NOMO-1 (cell line): ENCODE results near the gene NPAS2.
A peak's percentile ranks its signal among the peaks of the same experiment; 100 is the strongest.

Experiments
- DNase-seq, 2 experiments: peaks; one replicate each; lab custom pipeline; 2025; ENCODE audit not compliant: unreplicated experiment in 2 of 2; lab: John Stamatoyannopoulos, UW

NPAS2 gene

DNA sequence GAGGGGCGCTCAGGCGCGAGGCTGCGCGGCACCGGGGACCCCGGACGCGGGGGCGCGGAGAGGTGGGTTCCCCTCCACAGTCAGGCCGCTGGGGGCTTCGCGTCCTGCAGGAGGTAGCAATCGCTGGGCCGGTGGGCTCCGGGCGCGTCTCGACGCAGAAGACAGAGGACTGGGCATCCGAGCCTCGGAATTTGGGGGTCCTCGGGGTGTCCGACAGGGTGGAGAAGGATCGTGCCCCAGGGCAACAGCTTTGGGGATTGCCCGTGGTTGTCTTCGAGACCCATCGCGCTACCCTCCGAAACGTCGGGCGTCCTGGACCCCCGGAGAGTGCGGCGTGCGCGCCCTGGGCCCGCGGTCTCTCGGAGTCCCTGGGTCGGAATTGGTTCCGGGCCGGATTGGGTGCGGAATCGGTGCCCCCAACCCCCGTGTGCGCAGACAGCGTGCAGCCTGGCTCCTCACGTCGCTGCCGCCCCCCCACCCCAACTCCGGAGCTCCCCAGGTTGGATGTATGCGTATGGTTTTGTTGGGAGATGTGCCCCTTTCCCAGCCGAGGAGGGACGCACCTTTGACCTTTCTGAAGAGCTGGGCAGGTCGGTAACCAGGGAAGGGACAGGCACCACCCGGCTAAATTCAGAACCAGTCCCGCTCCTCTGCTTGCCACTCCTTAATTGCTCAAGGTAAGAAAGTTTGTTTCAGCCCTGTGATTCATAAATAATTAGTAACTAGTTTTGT lies 750 bp downstream of the NPAS2 start:
- DNase-seq = no peak

DNA sequence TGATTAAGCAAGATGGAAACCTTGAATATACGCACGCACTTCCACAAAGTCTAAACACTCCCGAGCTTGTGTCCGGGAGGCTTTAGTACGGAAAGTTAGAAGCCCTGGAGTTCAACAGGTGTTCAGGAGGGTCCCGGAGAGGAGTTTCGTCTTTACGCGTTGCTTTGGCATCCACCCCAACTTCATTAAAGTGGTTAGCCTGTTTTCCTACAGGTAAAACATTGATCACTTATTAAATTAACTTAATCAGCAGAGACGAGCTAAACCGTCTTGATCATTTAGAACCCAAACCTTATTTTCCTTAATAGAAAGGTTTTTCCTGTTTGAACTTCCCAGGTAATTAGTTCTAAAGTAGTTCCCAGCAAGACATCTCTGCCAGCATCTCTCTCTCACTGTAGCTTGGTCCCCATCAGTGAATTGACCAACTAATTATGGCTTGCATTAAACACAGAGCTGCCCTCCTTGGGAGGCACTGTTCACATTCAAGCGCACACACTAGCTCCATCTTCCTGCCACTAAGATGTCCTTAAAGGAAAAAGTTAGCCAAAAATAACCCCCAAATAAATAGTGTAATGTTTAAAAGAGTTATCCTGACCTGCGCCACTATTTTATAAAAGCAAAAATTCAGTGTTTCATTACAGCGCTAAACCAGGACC lies 1.4 kb downstream of the NPAS2 start:
- DNase-seq = no peak

DNA sequence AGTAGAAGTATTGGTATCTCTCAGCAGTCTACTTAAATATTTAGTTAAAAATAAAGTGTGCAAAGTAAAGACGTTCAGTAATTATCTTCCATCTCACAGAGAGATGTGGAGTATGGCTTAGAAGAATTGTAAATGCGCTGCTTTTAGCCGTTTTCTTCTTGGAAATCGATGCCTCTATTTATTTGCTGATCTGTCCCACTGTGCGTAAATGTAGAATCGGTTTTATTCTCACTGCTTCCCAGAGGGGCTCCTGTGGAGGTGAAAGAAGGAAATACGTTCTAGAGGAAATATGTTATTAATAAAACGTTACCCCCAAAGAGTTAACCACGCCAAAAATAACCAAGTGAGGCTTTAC lies 1.9 kb downstream of the NPAS2 start:
- DNase-seq = no peak

DNA sequence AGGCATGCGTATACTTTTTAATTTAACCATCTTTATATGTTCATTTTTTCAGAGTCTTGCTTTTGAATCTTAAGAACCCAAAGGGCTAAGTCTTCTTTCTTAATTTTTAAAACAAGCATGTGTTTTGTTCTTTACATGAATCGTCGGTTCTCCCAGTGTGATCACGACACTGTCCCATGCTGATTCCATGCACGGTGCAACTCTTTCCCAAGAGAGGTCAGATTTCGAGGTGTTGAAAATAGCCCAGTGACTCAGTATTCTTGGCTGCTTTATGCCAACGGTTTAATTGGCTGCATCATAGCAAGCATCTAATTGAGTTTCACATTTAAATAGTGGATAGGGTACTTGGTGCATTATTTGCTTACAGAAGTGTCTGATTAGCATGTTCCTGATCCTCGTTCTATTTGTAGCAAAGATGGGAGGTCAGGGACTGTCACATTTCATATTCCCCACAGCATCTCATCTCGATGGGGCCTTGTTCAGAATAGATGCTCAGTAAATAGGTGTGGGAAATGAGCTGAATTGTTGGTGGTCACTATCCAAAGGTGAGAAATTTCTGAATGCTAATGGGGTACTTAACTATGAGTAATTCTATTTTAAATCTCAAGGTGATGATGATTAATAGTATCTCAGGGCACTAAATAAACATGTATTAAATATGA lies 2.8 kb downstream of the NPAS2 start:
- no peak for DNase-seq

DNA sequence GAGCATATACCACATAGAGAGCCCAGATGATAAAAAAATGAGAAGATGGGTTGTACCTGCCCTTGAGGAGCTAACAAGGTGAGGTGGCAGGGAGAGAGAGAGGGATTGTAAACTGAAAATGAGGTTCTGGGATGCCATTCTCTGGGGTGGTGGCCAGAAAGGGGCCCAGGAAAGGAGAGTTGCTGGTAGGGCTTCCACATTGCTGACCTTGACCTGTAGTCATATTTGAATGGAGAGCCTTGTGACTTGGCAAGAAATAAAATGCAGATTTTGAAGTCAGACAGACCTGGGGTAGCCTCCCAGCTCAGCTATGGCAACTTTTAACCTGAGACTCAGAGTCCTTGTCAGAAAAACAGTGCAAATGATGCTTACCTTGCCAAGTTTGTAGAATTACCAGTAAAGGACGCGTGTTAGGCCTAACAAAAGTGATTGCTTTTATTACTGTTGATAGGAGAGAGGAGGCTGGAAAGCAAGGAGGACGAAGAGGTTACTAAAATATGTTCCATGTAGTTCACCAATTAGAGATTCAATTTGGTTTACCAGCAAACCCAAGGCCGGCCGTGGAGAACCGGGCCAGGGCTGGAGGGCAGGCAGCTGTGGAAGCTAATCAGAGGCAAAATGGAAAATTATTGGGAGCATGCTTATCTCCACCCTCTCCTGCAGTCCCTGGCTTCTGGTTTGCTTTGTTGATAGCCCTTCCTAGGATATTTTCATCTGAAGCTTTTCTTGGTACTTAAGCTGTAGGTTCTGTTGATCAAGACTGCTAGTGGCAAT lies 3.9 kb downstream of the NPAS2 start:
- no peak for DNase-seq

DNA sequence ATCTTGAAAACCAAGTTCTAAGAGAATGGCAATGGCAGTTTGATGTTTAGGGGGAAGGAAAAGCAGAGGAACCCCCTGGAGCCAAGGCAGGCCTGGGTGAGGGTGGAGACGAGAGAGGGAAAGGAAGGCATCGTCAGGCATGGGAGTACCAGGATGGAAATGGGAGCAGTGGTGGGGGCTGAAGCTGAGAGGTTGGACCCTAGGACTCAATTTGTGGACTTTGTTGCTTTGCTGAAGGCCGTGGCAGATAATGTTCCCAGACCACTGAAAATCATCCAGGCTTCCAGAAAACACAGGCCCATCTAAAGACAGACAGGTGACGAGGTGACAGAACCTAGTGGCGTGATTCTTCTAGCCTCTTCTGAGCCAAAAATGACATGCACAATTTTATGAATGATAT lies 4.9 kb downstream of the NPAS2 start:
- no peak for DNase-seq

DNA sequence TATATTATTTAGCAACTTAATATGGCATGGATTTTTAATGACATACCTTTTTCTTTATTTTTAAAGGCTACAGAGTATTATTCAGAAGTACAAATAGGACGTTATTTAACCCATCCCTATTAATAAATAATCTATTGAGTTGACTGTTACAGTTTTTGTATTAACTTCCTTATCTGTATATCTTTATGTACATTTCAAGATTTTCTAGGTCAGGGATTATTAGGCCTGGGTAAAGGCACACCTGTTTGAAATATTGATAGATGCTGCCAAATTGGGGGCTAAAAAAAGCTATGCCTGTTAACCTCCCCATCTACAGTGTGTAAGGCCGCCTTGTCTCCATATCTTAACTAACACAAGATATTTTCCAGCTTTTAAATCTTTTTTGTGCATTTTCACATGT lies 6.6 kb downstream of the NPAS2 start:
- no peak for DNase-seq

DNA sequence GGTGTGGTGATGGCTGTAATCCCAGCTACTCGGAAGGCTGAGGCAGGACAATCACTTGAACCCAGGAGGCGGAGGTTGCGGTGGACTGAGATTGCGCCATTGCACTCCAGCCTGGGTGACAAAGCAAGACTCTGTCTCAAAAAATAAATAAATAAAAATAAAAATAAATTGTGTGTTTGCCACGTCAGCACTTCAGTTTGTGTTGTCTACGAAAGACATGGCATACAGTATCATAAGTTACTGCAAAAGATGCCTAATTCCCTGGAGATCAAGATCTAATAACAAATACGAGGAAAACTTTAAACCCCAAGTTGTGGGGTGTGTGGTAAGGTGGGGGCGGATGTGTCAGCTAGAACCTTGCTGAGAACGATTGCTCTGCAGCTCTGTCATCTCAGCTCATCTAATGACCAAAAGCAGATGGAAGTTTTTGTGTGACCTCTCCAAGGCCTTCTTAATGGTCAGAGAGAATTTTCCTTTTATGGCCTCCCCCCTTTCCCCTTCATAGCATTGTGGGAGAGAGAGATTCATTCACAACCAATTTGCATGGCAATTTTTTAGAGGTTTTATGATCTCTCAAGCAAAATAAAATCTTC lies 11.3 kb downstream of the NPAS2 start:
- DNase-seq = no peak

DNA sequence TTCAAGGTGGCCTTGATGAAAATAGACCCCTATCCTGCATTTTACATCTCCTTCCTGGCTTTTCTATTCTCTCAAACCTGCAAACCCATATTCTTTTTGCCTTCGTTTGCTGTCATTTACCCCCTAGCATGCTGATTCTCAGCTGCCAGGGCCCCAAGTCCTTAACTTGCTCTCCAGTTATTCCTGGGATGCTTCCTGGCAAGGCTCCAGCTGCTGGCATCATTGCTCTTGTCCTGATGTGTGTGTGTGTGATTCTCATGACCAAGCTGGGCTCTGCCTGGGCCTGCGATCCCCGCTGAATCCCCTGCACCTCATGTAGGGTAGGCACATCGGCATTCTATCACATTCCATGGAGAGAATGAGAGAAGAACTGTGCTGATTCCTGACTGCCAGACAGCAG lies 11.9 kb downstream of the NPAS2 start:
- DNase-seq = no peak

DNA sequence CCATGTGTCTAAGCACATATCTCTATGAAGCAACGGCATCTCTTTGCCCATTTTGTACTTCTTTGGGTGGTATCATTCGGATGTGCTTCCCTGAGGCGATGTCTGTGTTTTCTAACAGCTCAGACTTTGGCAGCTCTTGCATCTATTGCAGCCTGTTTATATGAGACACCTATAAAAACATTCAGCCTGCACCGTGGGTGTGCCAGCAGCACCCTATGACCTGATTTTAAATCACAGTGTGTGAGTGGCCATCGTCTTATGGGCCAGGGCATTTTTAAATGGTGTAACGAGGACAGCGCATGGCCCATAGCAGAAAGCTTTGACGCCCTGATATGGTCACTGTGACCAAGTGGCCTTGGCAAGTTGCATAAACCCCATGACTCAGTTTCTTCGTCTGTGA lies 12.9 kb downstream of the NPAS2 start:
- no peak for DNase-seq

DNA sequence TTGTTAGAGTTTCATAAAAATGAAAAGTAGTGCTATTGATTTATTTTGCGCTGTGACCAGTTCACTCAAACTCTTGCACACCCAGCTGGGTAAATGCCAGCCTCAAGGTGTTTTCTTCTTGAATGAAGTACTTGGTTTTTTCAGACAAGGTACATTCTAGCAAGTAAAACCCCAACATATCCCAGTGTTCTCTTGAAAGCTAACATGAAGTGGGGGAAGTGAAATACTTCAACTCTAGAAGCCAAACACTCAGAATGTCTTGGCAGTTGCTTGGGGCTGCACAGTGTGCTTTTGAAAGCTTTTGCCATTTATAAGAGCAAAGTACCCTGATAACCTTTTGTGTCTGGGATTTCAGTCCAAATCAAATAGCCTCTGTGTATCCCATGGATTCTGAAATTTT lies 13.4 kb downstream of the NPAS2 start:
- no peak for DNase-seq

DNA sequence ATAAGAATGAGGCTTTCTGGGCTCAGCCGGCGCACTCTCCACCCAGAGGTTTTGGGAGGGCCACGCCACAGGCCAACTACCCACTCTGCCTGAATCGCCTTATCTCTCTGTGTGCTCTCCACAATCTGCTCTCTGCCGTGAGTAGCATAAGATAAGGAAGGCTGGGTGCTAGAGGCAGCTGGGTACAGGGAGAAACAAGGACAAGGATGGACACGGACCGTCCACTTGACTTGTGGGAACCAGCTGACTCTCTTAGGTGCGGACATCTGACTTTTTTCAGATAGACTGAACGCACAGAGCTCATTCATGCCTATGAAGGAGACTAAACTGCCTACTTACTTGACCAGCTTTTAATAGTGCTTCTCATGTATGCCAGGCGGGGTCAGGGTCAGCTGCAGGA lies 14.3 kb downstream of the NPAS2 start:
- no peak for DNase-seq

DNA sequence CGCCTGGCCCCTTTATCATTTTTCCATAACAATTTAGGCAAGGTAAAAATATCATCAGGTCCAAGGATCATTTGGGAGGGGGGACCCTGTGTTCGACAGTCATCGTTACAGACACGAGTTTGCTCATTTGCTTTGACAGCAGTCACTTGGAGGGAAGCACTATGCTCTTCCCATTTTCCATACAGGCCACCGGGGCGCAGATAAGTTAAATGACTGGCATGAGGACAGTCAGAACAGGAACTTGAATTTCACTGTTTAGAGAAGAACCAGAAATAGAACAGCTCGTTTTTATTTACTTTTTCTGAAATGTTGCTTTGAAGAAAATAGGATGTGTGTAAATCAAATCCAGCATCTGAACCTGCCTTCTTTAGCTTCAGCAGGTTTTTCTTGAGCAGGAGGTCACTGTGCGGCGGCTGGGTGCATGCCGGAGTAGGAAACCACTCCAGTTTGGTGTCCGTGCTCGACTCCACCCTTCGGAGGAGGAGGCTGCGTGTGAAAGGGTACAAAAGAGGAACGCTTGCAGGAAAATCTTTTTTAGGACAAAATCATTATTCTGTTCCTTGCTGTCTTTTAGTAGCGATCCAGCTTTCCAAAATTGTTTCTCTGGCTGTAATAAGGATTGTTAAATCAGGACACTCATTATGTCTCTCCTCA lies 15.2 kb downstream of the NPAS2 start:
- peak; percentile 21 to 43 for DNase-seq

DNA sequence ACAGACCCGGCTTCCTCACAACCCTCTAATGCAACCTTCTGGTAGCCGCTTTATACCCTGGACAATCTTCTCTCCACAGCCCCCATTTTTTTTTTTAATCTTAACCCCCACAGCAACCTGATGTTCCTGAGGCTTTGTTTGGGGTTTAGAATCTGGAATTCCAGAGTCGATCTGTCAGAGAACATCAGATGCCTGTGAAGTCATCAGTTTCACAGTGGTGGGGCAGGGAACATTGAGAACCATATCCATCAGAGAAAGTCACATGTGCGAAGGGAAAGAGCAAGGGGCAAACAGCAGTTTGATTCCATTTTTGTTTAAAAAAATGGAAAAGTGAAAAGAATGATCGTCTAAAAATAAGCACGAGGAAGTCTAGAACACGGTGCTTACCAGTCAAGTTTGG lies 20.6 kb downstream of the NPAS2 start:
- no peak for DNase-seq

DNA sequence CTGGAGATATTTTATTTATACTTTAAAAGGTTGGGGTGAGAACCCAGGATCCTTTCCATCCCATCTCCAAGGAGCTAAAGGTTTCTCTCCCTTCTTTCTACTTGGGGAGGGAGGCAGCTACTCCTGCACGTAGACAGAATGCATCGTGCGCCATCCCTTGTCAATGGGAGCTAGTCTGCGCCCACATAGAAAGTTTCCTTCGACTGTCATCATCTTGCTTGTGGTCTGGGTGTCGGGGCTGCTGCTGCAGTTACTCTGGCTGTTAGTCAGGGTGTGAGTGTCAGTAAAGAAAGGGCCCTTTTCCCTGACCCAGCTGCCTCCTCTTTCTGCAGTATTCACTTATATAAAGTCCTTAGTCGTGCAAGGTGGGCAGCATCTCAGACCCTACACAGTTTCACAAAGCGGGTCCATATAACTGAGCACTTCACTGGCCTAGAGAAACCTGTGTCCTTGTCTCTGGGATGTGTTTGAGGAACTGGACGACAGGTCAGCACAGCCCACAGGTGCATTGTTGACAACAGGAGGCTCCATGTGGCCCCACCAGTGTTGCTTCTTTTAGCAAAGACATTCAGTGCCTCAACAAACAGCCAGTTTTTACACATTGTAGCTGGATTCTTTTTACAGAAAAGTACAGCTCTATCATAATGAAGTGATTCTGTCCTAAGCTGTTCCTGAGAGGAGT lies 22.4 kb downstream of the NPAS2 start:
- no peak for DNase-seq

DNA sequence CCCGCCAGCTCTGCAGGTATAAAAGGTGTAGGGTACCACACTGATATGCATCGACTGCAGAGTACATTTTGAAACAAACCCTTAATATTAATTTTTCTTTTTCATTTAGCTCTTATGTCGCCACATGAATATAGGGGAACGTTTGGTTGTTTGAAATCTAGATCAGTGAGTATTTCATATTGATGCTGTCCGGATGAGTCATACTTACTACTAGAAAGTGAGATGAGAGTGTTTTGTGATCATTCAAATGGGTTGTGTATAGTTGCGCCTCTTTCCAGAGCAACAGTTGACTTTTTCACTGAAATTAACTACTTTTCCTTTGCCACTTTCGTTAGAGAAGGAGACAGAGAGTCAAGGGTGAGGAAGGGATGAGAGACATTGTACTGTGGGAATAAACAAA lies 24.6 kb downstream of the NPAS2 start:
- no peak for DNase-seq

DNA sequence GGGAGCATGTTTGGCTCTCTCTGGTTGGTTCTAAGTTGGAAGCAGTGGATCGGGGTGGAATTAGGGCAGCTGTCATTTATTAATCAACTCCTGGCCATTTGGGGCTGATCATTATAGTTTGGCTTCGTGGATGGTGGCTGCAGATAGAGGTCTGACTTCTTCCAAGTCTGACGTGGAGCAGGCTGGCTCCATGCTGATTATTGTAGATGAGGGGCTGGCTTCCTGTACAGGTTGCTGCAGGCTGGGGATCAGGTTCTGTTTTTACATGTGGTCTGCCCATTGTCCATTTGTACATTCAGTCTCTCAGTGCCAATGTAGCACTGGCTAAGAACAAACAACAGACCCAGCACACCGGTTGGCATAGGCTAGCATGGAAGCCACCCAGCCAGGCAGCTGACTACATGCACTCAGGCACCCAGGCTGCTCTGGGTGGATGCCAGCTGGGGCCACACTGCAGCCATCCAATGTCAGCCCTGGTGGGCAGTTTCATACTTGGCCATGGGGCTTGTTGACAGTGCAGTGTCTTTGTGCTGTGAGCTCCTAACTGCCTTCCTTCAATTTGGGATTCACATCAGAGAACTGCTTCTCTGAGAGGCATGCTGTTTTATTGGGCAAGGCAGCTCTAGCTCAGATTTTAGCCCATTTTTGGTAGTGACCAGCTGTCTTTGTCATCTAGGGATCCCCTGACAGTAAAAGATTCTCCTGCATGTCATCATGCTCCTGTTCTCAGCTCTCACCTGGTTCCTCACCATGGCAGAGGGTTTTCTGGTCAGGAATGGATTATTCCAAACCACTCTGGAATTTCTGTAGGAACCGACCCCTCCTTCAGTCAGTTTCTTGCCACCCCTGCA lies 25.4 kb downstream of the NPAS2 start:
- no peak for DNase-seq

DNA sequence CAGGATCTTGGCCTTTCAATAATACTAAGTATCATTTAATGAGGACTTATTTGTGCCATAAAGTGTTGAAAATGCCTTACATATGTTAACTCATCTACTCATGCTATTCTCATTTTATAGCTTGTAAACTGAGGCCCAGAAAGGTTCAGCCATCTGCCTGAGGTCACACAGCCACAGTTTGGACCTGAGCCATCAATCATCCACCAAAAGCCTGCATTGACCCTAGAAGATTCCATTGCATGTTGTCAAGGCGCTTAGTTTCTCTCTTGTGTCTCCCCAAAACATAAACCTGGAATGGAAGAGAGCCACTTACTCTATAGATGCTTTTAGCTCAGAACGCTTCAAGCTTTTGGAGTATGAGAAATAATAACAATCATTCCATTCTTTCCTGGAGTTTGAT lies 26.8 kb downstream of the NPAS2 start:
- DNase-seq = no peak

DNA sequence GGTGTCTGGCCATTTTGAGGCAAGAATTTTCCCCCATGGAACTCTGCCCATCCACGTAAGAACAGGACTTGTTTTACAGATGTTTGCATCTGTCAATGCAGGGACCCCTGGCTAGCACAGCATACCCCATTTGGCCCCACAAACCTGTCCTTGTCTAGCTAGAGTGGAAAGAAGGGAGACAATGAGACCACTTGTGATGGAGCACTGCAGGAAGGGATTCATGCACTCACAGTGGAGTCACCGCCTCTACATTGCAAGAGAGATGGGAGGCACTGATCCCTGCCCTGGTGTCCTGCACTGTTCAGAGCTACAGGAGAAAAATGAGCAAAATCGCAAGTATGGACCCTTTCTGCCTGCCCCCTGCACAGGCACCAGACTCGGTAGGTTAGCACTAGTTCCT lies 32.5 kb downstream of the NPAS2 start:
- DNase-seq = no peak
